GM23248 (cell line): ENCODE results near the gene TNNI3K. TPM values are rescaled to one million over a fixed set of nuclear protein-coding genes. Genes with fewer than 3 reads are reported as not detected.

Experiments
- DNase-seq: peaks from one replicate; pipeline ENCODE4 v3.0.0-alpha.2; 2015
- H2AFZ ChIP-seq: fragments of 200-600 bp; sonication (generic); 2 replicates; pipeline ENCODE4 v1.6.1; 2016; ENCODE audit warnings: antibody characterized with exemption
- H3F3A ChIP-seq: fragments of 200-600 bp; sonication (generic); 2 replicates; pipeline ENCODE4 v1.6.1; 2016; ENCODE audit warnings: mild to moderate bottlenecking, antibody characterized with exemption, mixed run types; ENCODE audit not compliant: insufficient read depth
- H3K27ac ChIP-seq: fragments of 200-600 bp; sonication (generic); 2 replicates; pipeline ENCODE4 v1.5.1; 2016; ENCODE audit warnings: mild to moderate bottlenecking
- H3K27me3 ChIP-seq: fragments of 200-600 bp; sonication (generic); replicated peaks from 2 replicates; pipeline ENCODE4 v1.6.1; 2016; ENCODE audit warnings: mild to moderate bottlenecking; ENCODE audit not compliant: insufficient read depth
- H3K36me3 ChIP-seq: fragments of 200-600 bp; sonication (generic); 2 replicates; pipeline ENCODE4 v1.6.1; 2016; ENCODE audit warnings: low read depth, mild to moderate bottlenecking
- H3K4me1 ChIP-seq: fragments of 200-600 bp; sonication (generic); 2 replicates; pipeline ENCODE4 v1.6.1; 2016; ENCODE audit warnings: mild to moderate bottlenecking; ENCODE audit not compliant: insufficient read depth
- H3K4me2 ChIP-seq: fragments of 200-600 bp; sonication (generic); one replicate; pipeline ENCODE4 v1.6.1; 2016; ENCODE audit warnings: mild to moderate bottlenecking; ENCODE audit not compliant: unreplicated experiment
- H3K4me3 ChIP-seq: fragments of 200-600 bp; sonication (generic); 2 replicates; pipeline ENCODE4 v1.5.1; 2016; ENCODE audit warnings: mild to moderate bottlenecking
- H3K79me2 ChIP-seq: fragments of 200-600 bp; sonication (generic); 2 replicates; pipeline ENCODE4 v1.6.1; 2016; ENCODE audit warnings: mild to moderate bottlenecking; ENCODE audit not compliant: insufficient read depth
- H3K9ac ChIP-seq: fragments of 200-600 bp; sonication (generic); 2 replicates; pipeline ENCODE4 v1.6.1; 2016; ENCODE audit warnings: mild to moderate bottlenecking
- H3K9me2 ChIP-seq: fragments of 200-600 bp; sonication (generic); 2 replicates; pipeline ENCODE4 v1.6.1; 2016; ENCODE audit warnings: mixed run types, mild to moderate bottlenecking, moderate library complexity; ENCODE audit not compliant: insufficient read depth
- H3K9me3 ChIP-seq: fragments of 200-600 bp; sonication (generic); one replicate; pipeline ENCODE4 v1.6.1; 2017; ENCODE audit warnings: low read depth
- H4K20me1 ChIP-seq: fragments of 200-600 bp; sonication (generic); 2 replicates; pipeline ENCODE4 v1.6.0; 2016; ENCODE audit not compliant: insufficient read depth
- EZH2 ChIP-seq: fragments of 200-600 bp; sonication (generic); IDR thresholded peaks from 2 replicates; pipeline ENCODE4 v1.6.1; 2018; ENCODE audit warnings: antibody characterized with exemption, mild to moderate bottlenecking; ENCODE audit not compliant: insufficient read depth, poor library complexity, severe bottlenecking
- EZH2phosphoT487 ChIP-seq: fragments of 200-600 bp; sonication (generic); IDR thresholded peaks from 2 replicates; pipeline ENCODE4 v1.6.1; 2018; ENCODE audit warnings: antibody characterized with exemption, moderate library complexity, mild to moderate bottlenecking, low read depth; ENCODE audit not compliant: insufficient read depth
- WGBS, 2 experiments: methylation state at CpG; one replicate each; pipeline ENCODE4 v1.1.6; 2015 to 2017; ENCODE audit warnings: low lambda C conversion rate in 2 of 2, low coverage in 1 of 2; ENCODE audit errors: missing lambda C conversion rate in 2 of 2; 5-methylcytosine and 5-hydroxymethylcytosine counted together
- in situ Hi-C: fragments of 300-500 bp; cut with MboI; formaldehyde crosslinking; loops from 2 replicates; pipeline ENCODE4 v1.15.0; 2020
- polyA plus RNA-seq: library from polyadenylated mRNA; unstranded; fragments of >200 nt; fragmentation: Nextera tagmentation; extraction: Ambion mirVana; gene quantifications from 2 replicates; pipeline ENCODE4 v1.2.1, GENCODE V29; 2016
- total RNA-seq: library from RNA; depleted of rRNA; stranded (reverse); fragments of >200 nt; shearing (Covaris generic); gene quantifications from 2 replicates; pipeline ENCODE4 v1.2.3, GENCODE V29; 2014

The TNNI3K gene
- total and polyA plus RNA-seq, 2 experiments from 2014 or later: not detected

GRCh38 chr1:74504125-74504932 is 269.1 kb downstream of the TNNI3K start:
- Histone ChIP-seq H3F3A (no peaks in the 10 kb centered on the region), H3K4me2 (no peak overlapping the region), H3K4me3 (no peak overlapping the region), H3K27me3 (0 out of 2 replicates have a peak, but pooled peaks cover 5% of the 10 kb centered on the region), H3K36me3 (no peaks in the 10 kb centered on the region), H3K27ac (no peak overlapping the region), H3K9me3 (no peaks in the 10 kb centered on the region), H3K9me2 (no peaks in the 10 kb centered on the region), H3K9ac (no peak overlapping the region), H3K4me1 (no peaks in the 10 kb centered on the region), H3K79me2 (no peaks in the 10 kb centered on the region), H2AFZ (no peak overlapping the region), H4K20me1 (no peaks in the 10 kb centered on the region)
- in situ Hi-C loops: no loop called here
- TF ChIP-seq EZH2 (no peak), EZH2phosphoT487 (no peak)
- WGBS, 2 experiments: 37 to 38% methylated on average over 15 of the region's 15 CpGs
- DNase-seq: peak; percentile 58

- H3F3A ChIP-seq: no peaks in the 10 kb centered on the region
- H3K9me2 ChIP-seq: no peaks in the 10 kb centered on the region
Measured at GRCh38 chr1:74504933-74505512, 269.8 kb downstream of the TNNI3K start.

GRCh38 chr1:74505928-74506710 is 270.9 kb downstream of the TNNI3K start:
- DNase-seq: no peak
- Histone ChIP-seq H2AFZ (no peak overlapping the region), H3K27me3 (0 out of 2 replicates have a peak, but pooled peaks cover 5% of the 10 kb centered on the region), H3K9ac (no peak overlapping the region), H3F3A (no peaks in the 10 kb centered on the region), H3K4me3 (no peak overlapping the region), H4K20me1 (no peaks in the 10 kb centered on the region), H3K9me3 (no peaks in the 10 kb centered on the region), H3K79me2 (no peaks in the 10 kb centered on the region), H3K36me3 (no peaks in the 10 kb centered on the region), H3K9me2 (no peaks in the 10 kb centered on the region), H3K27ac (no peak overlapping the region), H3K4me2 (no peak overlapping the region), H3K4me1 (no peaks in the 10 kb centered on the region)
- in situ Hi-C loops: no loop called here
- 38 to 40% methylated on average over 8 of the region's 8 CpGs for WGBS, 2 experiments
- TF ChIP-seq EZH2phosphoT487 (no peak), EZH2 (no peak)

More at GRCh38 chr1:74504933-74505512, 269.8 kb downstream of the TNNI3K start:
- TF ChIP-seq EZH2phosphoT487 (no peak), EZH2 (no peak)
- H3K79me2 ChIP-seq: no peaks in the 10 kb centered on the region
- in situ Hi-C loops: no loop called here
- peak; percentile 21 for DNase-seq
- no peak overlapping the region for H3K27ac ChIP-seq
- H3K4me3 ChIP-seq: no peak overlapping the region
- no peak overlapping the region for H3K9ac ChIP-seq
- H4K20me1 ChIP-seq: no peaks in the 10 kb centered on the region
- 0 out of 2 replicates have a peak, but pooled peaks cover 5% of the 10 kb centered on the region for H3K27me3 ChIP-seq
- no peaks in the 10 kb centered on the region for H3K36me3 ChIP-seq
- no peaks in the 10 kb centered on the region for H3K4me1 ChIP-seq
- no peak overlapping the region for H2AFZ ChIP-seq
- no peaks in the 10 kb centered on the region for H3K9me3 ChIP-seq
- no peak overlapping the region for H3K4me2 ChIP-seq
- 62 to 65% methylated on average over 11 of the region's 11 CpGs for WGBS, 2 experiments

- H3K36me3 ChIP-seq: no peaks in the 10 kb centered on the region
- no peak overlapping the region for H3K27ac ChIP-seq
- H3K4me1 ChIP-seq: 0 out of 2 replicates have a peak, but pooled peaks cover 1% of the 10 kb centered on the region
- no peak for DNase-seq
- no peak overlapping the region for H3K4me3 ChIP-seq
- H3K79me2 ChIP-seq: no peaks in the 10 kb centered on the region
- H3K9me2 ChIP-seq: no peaks in the 10 kb centered on the region
- H3K9ac ChIP-seq: no peak overlapping the region
- no peaks in the 10 kb centered on the region for H3F3A ChIP-seq
- WGBS, 2 experiments: 48 to 66% methylated on average over 3 of the region's 3 CpGs
- no peak overlapping the region for H2AFZ ChIP-seq
- no peaks in the 10 kb centered on the region for H4K20me1 ChIP-seq
- 0 out of 2 replicates have a peak, but pooled peaks cover 5% of the 10 kb centered on the region for H3K27me3 ChIP-seq
- in situ Hi-C loops: no loop called here
- H3K9me3 ChIP-seq: no peaks in the 10 kb centered on the region
- H3K4me2 ChIP-seq: no peak overlapping the region
- TF ChIP-seq EZH2: no peak
- no peak for TF ChIP-seq EZH2phosphoT487
Measured at GRCh38 chr1:74508449-74508848, 273.3 kb downstream of the TNNI3K start.
